Measurements from ENCODE around the gene TMEM200B. TPM values are rescaled to one million over a fixed set of nuclear protein-coding genes. Genes with fewer than 3 reads are reported as not detected.
"Not testable (repeated sequence)": the region's sequence is repeated elsewhere in the genome, so short reads cannot be mapped to it uniquely, and the experiment has no call there.

TMEM200B gene
- total and polyA plus RNA-seq, 4 donors = 1.9 to 10.5 (median 4.7) TPM

DNA sequence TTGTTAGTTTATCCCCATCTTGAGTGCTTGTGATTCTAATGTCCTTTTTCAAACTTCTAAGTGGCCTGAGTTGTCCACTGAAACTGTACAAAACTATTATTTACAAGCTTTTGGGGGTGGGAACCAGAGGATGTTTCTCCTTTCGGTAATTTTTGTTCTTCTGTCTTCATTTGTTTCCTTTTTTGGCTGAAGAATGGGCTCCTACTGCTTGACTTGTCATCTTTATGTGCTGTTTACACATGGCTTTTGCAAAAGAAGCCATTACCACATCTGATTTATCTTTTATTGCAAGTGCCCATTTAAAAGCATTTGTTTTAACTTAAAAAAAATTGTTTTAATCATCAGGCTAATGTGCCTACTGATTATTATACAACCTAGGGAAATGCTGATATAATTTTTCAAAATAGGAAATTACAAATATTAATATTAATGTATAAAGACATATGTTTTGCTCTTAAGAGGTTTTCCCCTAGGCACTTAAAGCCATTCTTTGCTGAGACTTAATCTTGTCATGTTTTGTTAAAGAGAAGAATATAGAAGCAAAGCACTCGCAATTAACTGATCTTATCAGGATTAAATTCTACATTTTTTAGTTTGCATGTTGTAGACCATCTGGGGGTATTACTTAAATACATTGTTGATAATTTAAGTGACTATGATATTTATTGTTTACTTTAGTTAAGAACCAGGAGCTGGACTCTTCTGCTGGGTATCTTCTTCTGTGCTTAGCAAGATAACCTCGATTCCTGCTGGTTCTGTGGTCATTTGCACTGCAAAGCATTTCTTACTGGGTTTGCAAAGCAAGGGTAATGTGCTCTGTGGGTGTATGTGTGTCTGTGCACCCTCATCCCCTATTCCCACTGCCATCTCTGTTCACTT, 40.1 kb downstream of the TMEM200B start:
- peaks cover 0 to 1% (median 0%) of the 10 kb centered on the region in 4 donors for H3K36me3 ChIP-seq (ENCODE audit: control insufficient read depth in 4 of 4, insufficient read depth in 4 of 4, low read length in 4 of 4)
- peaks cover 0 to 7% (median 0%) of the 10 kb centered on the region in 5 donors for H3K4me1 ChIP-seq (ENCODE audit: control insufficient read depth in 5 of 5, insufficient read depth in 5 of 5, low read length in 5 of 5)
- peak overlapping the region in 1 of 2 donors; percentile 23 for H3K9ac ChIP-seq (ENCODE audit: insufficient read depth in 1 of 2, low read length in 2 of 2)
- no peak overlapping the region for H3K4me3 ChIP-seq
- H3K27me3 ChIP-seq (ENCODE audit: control insufficient read depth in 3 of 3, insufficient read depth in 3 of 3, low read length in 2 of 3) = no peaks in the 10 kb centered on the region
- TF ChIP-seq, protein P1, sequence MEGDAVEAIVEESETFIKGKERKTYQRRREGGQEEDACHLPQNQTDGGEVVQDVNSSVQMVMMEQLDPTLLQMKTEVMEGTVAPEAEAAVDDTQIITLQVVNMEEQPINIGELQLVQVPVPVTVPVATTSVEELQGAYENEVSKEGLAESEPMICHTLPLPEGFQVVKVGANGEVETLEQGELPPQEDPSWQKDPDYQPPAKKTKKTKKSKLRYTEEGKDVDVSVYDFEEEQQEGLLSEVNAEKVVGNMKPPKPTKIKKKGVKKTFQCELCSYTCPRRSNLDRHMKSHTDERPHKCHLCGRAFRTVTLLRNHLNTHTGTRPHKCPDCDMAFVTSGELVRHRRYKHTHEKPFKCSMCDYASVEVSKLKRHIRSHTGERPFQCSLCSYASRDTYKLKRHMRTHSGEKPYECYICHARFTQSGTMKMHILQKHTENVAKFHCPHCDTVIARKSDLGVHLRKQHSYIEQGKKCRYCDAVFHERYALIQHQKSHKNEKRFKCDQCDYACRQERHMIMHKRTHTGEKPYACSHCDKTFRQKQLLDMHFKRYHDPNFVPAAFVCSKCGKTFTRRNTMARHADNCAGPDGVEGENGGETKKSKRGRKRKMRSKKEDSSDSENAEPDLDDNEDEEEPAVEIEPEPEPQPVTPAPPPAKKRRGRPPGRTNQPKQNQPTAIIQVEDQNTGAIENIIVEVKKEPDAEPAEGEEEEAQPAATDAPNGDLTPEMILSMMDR (IDR thresholded peaks at IDR 0.05; ENCODE audit: control extremely low read depth, extremely low read depth) = no peak
- no peak for ATAC-seq (ENCODE audit: insufficient read depth, low FRiP score)
- 74 to 86% methylated on average over 3 of the region's 3 CpGs for WGBS, 2 donors
- peak in 2 of 3 donors; percentile 27 to 41 for DNase-seq
- no peaks in the 10 kb centered on the region for H3K9me3 ChIP-seq (ENCODE audit: control insufficient read depth in 4 of 4, insufficient read depth in 3 of 4, low read length in 3 of 4)
- no peak overlapping the region for H3K27ac ChIP-seq (ENCODE audit: low read depth in 1 of 2, low read length in 1 of 2)

DNA sequence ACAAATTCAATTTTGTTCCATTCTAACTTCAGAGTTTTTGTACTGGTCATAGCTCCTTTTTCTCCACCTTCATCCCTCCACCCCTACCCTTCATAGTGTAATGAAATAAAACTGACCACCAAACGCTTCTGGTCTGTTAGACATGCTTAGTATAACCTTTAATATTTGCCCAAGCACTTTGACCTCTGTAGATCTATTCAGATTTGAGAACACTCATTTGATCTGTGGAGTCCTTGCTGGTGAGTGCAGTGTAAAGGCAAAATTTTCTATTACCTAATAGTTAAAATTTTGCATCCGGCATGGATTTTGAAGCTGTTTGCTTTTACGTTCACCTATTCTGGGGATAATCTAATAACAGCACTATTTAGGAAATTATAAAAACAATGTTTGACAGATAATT, 41.2 kb downstream of the TMEM200B start:
- TF ChIP-seq, protein P1 (IDR thresholded peaks at IDR 0.05; ENCODE audit: control extremely low read depth, extremely low read depth) = no peak
- DNase-seq = no peak
- Histone ChIP-seq H3K36me3 (ENCODE audit: control insufficient read depth in 4 of 4, insufficient read depth in 4 of 4, low read length in 4 of 4) (peaks cover 0 to 1% (median 0%) of the 10 kb centered on the region in 4 donors), H3K9ac (ENCODE audit: insufficient read depth in 1 of 2, low read length in 2 of 2) (no peak overlapping the region), H3K27me3 (ENCODE audit: control insufficient read depth in 3 of 3, insufficient read depth in 3 of 3, low read length in 2 of 3) (no peaks in the 10 kb centered on the region), H3K4me1 (ENCODE audit: control insufficient read depth in 5 of 5, insufficient read depth in 5 of 5, low read length in 5 of 5) (peaks cover 0 to 7% (median 0%) of the 10 kb centered on the region in 5 donors), H3K4me3 (no peak overlapping the region), H3K9me3 (ENCODE audit: control insufficient read depth in 4 of 4, insufficient read depth in 3 of 4, low read length in 3 of 4) (no peaks in the 10 kb centered on the region), H3K27ac (ENCODE audit: low read depth in 1 of 2, low read length in 1 of 2) (no peak overlapping the region)
- 79 to 89% methylated on average over 3 of the region's 3 CpGs for WGBS, 2 donors
- ATAC-seq (ENCODE audit: insufficient read depth, low FRiP score) = no peak

DNA sequence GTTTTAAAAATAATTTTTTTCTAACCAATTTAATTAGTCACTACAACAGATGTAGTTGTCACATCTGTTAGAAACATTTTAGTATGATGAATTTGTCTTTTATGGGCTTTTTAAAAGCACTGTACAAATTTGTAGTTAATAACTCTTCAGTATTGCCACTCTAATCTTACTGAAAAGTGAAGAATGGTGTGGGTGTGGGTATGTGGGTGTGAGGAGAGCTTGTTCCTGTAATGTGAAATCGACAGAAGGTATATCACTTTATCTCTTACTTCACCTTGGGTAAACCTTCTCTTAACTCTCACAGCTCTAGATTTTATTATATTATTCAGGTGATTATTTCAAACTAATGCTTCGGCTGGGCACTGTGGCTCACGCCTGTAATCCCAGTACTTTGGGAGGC, 42.5 kb downstream of the TMEM200B start:
- WGBS, 2 donors = 86 to 94% methylated on average over 3 of the region's 3 CpGs
- ATAC-seq (ENCODE audit: insufficient read depth, low FRiP score) = no peak
- H3K4me1 ChIP-seq (ENCODE audit: control insufficient read depth in 5 of 5, insufficient read depth in 5 of 5, low read length in 5 of 5) = peaks cover 0 to 7% (median 0%) of the 10 kb centered on the region in 5 donors
- H3K27me3 ChIP-seq (ENCODE audit: control insufficient read depth in 3 of 3, insufficient read depth in 3 of 3, low read length in 2 of 3) = no peaks in the 10 kb centered on the region
- H3K9ac ChIP-seq (ENCODE audit: insufficient read depth in 1 of 2, low read length in 2 of 2) = no peak overlapping the region
- DNase-seq = no peak
- no peak overlapping the region for H3K27ac ChIP-seq (ENCODE audit: low read depth in 1 of 2, low read length in 1 of 2)
- H3K9me3 ChIP-seq (ENCODE audit: control insufficient read depth in 4 of 4, insufficient read depth in 3 of 4, low read length in 3 of 4) = no peaks in the 10 kb centered on the region
- TF ChIP-seq, protein P1 (IDR thresholded peaks at IDR 0.05; ENCODE audit: control extremely low read depth, extremely low read depth) = no peak
- H3K4me3 ChIP-seq = no peak overlapping the region
- peaks cover 0 to 1% (median 0%) of the 10 kb centered on the region in 4 donors for H3K36me3 ChIP-seq (ENCODE audit: control insufficient read depth in 4 of 4, insufficient read depth in 4 of 4, low read length in 4 of 4)

DNA sequence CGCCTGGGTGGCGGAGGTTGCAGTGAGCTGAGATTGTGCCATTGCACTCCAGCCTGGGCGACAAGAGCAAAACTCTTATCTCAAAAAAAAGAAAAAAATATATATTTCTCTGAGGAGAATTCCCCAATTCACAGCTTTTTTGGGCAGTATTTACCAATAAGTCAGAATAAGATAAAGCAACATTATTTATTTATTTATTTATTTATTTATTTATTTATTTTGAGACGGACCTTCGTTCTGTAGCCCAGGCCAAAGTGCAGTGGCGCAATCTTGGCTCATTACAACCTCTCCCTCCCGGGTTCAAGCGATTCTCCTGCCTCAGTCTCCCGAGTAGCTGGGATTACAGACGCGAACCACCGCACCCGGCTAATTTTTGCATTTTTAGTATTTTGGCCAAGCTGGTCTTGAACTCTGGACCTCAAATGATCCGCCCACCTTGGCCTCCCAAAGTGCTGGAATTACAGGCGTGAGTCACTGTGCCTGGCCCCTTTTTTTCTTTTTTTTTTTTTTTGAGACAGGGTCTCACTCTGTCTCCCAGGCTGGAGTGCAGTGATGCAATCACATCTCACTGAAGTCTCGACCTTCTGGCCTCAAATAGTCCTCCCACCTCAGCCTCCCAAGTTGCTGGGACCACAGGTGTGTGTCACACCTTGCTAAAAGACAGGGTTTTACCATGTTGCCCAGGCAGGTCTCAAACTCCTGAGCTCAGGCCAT, 43.6 kb downstream of the TMEM200B start:
- H3K4me3 ChIP-seq; H3K36me3 ChIP-seq (ENCODE audit: control insufficient read depth in 4 of 4, insufficient read depth in 4 of 4, low read length in 4 of 4); H3K27ac ChIP-seq (ENCODE audit: low read depth in 1 of 2, low read length in 1 of 2); H3K9ac ChIP-seq (ENCODE audit: insufficient read depth in 1 of 2, low read length in 2 of 2); H3K9me3 ChIP-seq (ENCODE audit: control insufficient read depth in 4 of 4, insufficient read depth in 3 of 4, low read length in 3 of 4); H3K27me3 ChIP-seq (ENCODE audit: control insufficient read depth in 3 of 3, insufficient read depth in 3 of 3, low read length in 2 of 3); H3K4me1 ChIP-seq (ENCODE audit: control insufficient read depth in 5 of 5, insufficient read depth in 5 of 5, low read length in 5 of 5); ATAC-seq (ENCODE audit: insufficient read depth, low FRiP score); DNase-seq: not testable (repeated sequence)
- 90 to 92% methylated on average over 16 of the region's 16 CpGs for WGBS, 2 donors
